HG03378 (cell line): ENCODE data around the gene PTPRQ.

ENCODE experiments used
- ATAC-seq: cut with Tn5 transposase; IDR thresholded peaks from one replicate; pipeline ENCODE4 v1.9.1; 2021; ENCODE audit warnings: mild to moderate bottlenecking, moderate library complexity; ENCODE audit not compliant: unreplicated experiment

PTPRQ gene

DNA sequence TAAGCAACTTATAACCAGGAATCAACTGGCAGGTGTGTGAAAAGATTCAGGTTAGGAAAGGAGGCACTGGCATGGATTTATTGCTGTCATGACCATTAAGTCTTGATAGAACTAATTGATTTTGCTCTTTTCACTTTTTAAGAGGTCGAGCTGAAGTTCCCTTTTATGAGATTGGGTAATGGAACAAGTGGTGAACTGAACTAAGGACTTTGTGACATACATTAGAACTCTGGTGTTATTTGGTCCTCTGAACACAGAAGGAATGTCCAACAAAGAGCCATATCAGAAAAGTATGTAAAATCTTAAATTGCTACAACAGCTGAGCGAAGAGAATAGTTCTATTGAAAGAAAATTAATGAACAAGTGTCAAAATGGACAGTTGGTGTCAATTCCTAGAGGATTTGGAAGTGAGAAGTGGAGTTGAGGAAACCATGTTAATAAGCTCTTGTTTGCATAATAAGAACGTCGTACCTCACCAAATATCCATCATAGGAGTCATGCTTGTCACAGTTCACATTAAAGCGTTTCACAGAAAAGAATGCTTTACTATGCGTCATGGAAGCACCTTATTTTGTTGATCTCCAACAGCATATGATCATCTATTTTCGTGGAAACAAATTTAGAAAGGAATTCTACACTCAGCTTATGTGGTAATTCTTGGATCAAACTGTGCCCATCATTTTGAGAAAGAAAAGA lies 255.0 kb downstream of the PTPRQ start:
- ATAC-seq, result no peak

DNA sequence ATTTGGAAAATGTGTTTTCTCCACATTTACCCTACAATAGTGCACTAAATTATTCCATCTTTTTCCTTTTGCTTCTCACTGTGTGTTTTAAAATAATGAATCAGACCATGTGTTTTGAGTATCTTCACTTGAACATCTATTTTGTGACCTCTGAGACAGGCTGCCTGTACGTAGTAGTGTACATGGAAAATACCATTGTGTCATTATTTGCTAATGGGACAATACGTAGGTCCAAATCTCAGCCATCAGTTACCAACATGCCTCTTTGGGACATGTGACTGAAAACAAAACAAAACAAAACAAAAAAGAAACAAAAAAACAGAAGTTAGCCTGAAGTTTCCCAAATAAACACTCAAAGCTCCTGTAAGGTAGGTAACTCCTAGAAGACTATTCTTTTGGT lies 256.3 kb downstream of the PTPRQ start:
- ATAC-seq, result peak; percentile 34

DNA sequence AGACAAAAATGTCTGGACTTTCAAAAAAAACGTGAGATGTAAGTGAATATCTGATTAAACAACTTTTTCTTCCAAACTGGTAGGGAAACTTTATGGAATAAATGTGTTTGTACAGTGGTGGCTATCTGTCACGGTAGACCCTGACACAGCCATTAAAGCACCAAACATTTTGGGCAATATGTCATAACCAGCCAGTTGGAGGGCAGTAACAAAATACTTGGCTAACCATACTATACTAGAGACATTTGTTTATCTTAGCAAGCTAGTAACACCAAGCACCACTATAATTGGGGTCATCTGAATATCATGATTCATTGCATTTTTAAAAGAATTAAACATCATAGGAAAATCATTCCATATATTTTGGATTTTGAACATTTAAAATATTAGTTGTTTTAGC lies 257.4 kb downstream of the PTPRQ start:
- no peak for ATAC-seq

DNA sequence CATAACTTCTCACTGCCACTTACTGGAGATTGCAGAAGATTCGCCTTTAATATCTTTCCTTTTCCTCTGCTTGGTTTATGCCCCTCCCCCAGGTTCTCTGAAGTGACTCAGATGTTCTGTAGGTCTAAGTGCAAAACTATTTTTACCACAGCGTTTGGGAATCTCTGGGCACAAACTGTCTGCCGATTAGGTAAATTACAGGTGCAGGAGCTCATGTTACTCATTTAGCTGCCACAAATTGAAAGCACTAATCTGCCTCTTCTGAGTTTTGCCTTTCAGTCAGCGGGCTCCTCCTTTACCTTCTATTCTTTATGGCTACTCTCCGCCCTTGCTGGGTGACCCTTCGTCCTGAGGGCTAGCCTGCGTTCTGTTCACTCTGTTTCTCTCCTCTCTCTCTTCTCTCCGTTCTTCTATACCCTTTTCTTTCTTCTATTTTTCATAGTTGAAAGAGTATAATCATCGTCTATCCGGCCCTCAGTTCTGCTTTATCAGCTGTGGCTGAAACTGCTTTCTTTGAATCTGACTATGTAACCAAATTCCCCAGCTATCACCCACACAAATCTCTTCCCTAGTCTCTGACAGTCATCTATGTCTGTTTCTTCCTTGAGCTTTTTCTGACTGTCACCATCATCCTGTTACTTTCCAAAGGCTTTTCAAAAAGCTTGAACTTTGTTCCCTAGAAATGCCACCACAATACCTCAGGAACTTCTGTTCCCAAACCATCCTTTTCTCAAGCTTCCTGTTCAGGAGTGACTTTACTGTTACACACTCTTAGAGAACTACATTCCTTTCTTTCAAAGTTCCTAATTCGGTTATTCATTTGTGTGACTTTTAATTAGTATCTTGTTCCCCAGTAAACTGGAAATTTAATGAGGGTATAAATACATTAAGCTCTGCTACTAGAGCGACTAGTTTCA lies 259.1 kb downstream of the PTPRQ start:
- peak; percentile 83 for ATAC-seq

DNA sequence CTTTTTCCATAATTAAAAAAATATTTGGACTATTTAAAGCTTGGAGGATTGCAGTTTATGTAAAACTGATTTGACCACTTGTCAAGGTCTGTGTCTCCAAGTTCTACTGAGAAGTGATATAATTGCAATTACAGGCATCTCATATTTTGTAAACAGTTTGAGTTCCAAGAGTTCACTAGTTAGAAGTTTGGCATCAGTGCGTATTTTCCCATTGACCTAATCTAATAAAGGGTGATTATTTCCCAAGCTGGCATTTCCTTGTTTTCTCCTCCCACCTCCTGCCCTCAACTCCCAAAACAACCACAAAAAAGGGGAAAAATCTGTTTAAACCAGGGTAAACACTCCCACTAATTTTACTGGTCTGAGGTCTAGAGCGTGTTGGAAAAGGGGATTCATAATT lies 260.4 kb downstream of the PTPRQ start:
- no peak for ATAC-seq

DNA sequence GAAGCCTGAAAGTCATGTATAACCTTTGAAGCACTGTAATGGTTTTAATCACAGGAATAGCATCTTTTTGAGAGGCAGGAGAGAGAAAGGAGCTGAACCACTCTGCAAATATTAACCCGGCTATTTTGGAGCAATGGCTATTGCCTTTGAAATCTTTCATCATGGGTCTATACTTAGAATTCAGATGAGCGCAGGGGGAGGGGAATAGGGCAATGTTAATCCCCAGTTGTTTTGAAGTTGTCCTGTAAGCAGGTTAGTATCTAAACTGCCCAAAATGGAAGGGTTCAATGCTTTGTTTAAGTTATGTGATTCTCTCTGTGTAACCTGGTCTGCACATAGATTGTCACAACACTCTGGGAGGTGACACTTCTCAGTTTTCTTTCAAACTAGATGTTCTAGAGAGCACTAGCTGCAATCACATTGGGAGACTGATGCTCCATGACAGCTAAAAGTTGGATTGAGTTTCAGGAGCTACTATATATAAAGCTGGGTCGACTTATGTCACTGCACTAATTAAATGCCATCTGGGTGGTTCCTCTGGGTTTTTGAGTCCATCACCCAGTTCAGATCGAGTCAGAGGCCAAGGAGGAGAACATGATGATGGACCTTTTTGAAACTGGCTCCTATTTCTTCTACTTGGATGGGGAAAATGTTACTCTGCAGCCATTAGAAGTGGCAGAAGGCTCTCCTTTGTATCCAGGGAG lies 263.2 kb downstream of the PTPRQ start, which contains the start of gene MYF6:
Gene MYF6, plus strand, starts transcription at position 509 of the 704 bp plus-strand sequence. Its CDS starts 86 bp downstream, at position 595.
- ATAC-seq, result no peak

DNA sequence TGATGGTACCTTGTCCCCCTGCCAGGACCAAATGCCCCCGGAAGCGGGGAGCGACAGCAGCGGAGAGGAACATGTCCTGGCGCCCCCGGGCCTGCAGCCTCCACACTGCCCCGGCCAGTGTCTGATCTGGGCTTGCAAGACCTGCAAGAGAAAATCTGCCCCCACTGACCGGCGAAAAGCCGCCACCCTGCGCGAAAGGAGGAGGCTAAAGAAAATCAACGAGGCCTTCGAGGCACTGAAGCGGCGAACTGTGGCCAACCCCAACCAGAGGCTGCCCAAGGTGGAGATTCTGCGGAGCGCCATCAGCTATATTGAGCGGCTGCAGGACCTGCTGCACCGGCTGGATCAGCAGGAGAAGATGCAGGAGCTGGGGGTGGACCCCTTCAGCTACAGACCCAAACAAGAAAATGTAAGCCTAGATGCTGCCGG lies 263.8 kb downstream of the PTPRQ start:
- ATAC-seq, result no peak

DNA sequence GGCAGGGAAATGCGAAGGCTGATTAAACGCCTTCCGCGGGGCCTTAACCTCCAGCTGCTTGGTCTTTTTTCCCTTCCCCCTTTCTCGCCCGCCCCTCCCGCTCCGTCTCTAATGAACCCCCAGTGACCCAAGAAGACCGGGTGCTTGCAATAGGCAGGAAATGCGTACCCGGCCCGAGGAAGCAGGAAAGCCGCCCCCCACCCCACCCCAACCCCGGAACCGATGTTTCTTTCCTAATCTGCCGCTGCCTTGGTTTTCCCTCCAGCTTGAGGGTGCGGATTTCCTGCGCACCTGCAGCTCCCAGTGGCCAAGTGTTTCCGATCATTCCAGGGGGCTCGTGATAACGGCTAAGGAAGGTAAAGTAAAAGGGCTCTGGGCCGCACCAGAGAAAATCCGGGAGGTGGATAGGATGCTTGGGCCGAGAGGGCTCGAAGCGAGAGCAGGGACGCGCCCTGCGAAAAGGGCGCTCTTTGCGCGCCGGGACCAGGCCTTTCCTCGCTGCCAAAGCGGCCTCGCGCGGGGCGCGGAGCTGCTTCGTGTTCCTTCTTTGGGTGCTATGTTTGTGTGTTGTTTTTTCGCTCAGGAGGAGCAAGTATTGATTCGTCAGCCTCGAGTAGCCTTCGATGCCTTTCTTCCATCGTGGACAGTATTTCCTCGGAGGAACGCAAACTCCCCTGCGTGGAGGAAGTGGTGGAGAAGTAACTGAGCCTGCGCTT lies 264.4 kb downstream of the PTPRQ start:
- ATAC-seq, result no peak

DNA sequence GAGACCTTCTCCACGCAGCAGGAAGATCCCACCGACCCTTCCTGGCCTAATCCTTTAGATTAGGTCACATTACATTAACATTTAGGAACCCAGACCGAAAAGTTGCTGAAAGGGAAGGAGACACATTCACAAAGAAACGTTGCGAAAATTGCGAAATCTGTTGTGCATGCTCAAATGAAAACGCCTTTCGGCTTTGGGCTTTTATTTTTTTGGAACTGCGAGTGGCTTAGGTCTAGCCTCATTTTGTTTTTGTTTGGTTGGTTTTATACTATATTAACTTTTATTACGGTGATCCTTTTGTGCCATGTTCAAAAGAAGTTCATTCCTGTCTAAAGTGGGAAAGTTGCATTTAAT lies 264.9 kb downstream of the PTPRQ start:
- ATAC-seq, result no peak

DNA sequence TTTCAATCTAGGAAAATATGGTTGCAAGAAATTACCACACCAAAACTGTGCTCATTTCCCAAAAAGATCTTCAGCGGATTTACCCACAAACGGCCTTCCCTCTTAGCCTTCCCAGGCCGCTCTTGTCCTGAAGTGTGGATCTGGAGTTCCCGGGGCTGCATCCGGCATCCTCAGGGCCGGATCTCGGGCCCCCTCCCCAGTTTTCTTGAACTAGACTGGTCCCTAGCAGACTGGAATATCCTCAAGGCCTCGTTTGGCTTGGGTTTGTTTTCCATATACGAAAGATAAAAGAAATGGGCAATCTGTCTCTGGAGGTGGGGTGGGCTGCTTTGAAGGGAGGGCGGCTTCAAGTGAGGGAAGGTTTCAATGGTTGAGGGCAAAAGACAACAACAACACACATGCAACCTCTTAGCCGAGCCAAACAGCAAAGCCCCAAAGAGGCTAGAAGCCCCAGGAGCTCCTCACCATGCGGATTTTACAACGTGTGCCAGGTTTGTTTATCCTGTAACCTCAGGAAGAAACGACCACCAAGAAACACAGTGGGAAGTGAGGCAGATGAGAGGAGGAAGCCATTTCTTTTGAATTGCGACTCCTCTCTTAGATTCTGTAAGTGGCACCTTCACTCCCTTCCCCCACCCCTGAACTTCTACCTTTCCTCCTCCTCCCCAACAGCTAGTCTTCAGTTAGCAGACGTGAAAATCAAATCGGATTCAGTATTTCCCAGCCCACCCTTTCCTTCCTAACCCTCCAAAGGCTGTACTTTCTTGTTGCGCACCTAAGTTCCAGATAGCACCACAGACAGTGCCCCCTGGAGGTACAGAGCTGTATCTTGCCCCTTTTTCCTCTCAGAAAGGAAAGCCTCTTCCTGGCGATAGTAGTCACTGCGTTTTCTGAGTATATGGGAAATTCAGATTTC lies 266.0 kb downstream of the PTPRQ start:
- ATAC-seq, result peak; percentile 58

DNA sequence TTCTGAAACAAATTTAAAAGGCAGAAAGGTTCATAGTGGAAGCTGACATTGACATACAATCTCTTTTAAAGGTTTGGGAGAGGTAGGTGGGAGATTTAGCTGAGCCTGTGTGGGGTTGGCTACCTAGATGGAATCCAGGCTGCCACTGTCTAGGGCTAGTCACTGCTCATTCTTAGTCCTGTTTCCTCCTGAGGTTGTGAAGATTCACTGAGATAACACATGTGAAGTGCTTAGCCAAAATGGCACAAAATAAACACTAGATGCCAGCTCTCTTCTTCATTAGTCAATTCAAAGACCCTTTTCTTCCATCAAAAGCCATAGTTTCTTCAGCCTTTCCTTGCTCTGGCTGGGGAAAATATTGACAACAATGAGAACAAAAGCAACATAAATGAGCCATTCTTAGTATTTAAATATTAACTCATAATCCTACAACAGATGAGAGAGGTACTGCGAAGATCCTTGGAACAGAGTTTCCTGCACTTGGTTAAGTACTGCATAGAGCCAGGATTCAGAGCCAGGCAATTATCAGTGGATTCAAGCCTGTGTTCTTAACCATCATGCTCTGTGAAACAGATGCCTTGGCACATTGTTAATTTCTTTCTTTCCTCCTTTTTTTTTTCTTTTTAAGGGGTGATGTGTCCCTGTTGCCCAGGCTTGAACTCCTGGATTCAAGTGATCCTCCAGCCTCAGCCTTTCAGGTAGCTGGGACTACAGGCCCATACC lies 266.9 kb downstream of the PTPRQ start:
- ATAC-seq, result peak; percentile 25

DNA sequence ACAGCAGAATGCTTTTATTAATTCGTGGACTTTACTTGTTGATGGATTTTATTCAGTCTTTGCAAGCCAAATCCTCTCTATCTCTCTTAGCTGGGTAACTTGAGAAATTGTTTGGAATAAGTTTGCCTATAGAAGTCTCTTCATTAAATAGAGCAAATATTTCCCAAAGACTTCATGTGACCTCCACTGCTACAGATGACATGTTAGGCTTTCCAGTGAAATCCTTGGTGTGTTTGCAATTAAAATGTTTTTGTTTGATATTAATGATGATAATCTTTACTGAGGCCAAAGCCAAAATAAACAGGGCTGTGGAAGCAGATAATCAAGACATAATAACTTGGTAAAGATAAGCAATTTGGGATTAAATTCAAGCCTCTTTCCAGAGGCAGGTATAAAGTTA lies 267.8 kb downstream of the PTPRQ start:
- ATAC-seq, result no peak

DNA sequence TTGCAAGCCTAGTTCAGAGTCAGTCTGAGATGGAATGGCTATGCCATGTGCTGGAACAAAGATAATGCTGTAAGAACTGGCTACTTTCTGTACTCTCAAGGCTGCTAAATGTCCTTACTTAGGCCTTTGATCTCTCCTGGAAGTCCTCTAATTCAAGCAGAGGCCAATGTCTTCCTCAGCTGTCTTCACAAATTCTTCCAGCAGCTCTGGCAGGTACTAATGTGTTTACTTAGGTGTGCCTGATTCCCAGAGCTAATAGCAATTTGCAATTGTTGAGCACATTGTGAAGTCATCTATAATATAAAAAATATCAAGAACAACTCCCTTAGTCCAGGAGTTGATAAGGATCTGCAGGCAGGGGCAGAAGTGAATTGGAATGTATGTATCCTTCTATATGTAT lies 268.8 kb downstream of the PTPRQ start:
- ATAC-seq, result no peak

DNA sequence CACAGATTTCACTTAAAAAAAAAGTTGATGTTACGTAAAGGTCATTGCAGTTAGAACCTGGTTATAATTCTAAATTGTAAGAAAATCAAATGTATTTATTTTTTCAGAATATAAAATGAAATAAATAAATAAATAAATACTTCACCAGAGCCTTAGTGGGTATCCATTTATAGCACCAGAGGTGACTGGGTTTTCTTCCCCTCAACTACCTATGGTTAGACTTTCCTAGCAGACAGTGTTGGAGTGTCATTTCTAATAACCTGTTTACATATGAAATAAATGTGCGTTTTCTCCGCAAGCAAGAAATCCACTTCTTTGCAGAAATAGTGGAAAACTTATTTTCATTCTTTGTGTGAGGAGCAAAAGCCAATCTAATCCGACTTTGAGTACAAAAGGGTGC lies 269.4 kb downstream of the PTPRQ start:
- ATAC-seq, result no peak

DNA sequence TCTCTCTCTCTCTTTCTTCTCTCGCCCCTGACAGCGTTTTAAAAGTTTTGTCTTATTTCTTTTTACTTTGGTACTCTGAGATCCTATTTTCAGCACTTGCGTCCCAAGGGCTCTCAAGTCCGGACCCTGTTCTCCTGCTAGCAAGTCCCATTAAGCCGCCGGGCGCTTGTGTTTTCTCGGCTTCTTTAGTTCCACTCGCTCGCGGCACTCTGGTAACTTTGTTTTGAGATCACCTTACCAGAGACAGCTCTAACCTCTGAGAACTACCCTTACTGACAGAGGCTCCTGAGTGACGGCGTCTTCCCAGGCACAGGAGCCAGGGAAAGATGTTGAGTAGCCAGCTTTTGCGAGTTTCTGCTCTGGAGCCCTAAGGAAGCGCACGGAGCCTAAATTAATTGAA lies 270.0 kb downstream of the PTPRQ start:
- no peak for ATAC-seq

DNA sequence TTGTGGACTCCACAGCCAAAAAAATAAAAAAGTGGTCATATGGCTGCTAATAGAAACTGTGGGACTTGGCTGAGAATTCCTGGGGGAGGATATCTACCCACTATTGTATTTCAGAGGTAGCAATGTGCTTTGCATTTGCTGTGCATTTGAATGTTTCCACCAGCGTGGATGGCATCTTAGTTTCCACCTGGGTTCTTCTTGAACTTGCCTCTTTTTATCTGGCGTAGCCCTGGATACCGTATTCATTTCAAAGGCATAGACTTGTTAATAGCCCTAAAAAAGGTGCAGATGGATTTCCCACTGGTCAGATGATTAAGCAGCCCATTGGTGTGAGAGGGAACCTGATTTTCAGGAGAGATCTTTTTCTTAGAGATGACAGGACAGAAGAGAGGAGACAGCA lies 270.8 kb downstream of the PTPRQ start:
- ATAC-seq, result no peak

DNA sequence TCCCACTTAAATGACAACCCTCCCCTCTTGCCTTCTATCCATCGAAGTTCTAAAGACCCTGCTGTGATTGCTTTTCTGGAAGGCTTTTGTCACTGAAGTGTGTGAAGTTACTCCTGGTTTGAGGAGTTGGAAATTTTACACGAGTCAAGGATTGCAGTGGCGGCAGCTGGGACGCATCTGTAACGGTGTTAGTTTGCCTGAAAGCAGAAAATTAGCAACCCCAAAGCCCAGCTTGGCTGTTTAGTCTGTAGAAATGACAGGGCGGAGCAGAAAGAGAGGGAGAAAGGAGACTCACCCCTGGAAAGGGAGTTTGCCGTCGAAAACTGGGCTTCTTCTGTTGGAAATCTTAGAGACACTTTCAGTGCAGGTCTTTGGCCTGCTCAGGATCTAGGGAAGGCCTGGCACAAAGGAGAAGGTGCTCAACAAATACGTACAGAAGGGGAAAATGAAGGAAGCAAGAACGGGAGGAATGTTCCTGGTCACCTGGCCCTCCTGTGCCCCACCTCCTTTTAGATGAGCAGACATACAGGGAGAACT lies 271.7 kb downstream of the PTPRQ start:
- ATAC-seq, result no peak

DNA sequence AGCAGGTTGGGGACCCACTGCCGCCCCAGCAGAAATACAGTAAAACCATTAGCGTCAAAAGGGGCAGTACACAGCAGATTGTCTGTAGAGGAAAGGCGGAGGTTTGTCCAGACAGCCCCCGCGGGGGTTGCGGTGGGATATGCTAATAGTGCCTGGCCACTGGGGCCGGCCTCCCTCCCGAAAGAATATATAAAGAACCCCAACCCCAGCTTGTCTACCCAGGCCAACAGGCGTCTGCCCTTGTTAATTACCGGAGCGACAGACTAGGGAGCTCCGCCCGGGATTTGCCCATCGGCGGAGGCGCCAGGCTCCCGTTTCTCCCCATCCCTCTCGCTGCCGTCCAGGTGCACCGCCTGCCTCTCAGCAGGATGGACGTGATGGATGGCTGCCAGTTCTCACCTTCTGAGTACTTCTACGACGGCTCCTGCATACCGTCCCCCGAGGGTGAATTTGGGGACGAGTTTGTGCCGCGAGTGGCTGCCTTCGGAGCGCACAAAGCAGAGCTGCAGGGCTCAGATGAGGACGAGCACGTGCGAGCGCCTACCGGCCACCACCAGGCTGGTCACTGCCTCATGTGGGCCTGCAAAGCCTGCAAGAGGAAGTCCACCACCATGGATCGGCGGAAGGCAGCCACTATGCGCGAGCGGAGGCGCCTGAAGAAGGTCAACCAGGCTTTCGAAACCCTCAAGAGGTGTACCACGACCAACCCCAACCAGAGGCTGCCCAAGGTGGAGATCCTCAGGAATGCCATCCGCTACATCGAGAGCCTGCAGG lies 272.8 kb downstream of the PTPRQ start, which contains the start of gene MYF5:
Gene MYF5, plus strand, starts transcription at position 217 of the 774 bp plus-strand sequence. Its CDS starts 152 bp downstream, at position 369.
- no peak for ATAC-seq
